GM12891 (cell line): ENCODE data around the gene ABRACL.

ENCODE experiments used
- PAX5 ChIP-seq: IDR thresholded peaks from 2 replicates; pipeline ENCODE4 v1.6.1; 2011; ENCODE audit warnings: low read length, moderate library complexity, mild to moderate bottlenecking; ENCODE audit not compliant: insufficient read depth, severe bottlenecking
- POLR2A ChIP-seq: IDR thresholded peaks from 2 replicates; pipeline ENCODE4 v1.6.1; 2011; ENCODE audit warnings: low read depth, low read length, control low read depth
- POLR2AphosphoS5 ChIP-seq: IDR thresholded peaks from 2 replicates; pipeline ENCODE4 v1.6.1; 2011; ENCODE audit warnings: low read depth, low read length, control low read depth
- SPI1 ChIP-seq: IDR thresholded peaks from 2 replicates; pipeline ENCODE4 v1.6.1; 2011; ENCODE audit warnings: low read depth, low read length, control low read depth
- TAF1 ChIP-seq: IDR thresholded peaks from 2 replicates; pipeline ENCODE4 v1.6.1; 2011; ENCODE audit warnings: low read depth, low read length, control low read depth

DNA sequence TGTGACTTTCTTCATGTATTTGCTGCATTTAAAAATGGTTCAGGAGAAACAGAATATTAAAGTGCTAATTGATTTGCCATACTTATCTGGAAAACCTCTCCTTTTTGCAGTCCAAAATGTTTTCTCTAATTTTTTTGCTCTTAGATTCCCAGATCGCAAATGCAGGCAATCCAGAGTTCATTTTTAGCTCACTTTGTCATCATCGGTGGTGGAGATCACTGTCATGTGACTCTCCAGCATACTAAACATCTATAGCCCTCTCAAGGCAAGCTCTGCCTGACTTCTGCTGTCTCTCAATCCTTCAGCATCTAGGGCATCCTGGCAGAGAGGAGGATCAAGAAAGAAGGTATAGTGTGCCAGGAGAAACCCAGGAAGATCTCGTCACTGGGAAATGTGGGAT, 24.8 kb downstream of the ABRACL start:
- TF ChIP-seq TAF1 (no peak), POLR2AphosphoS5 (no peak), POLR2A (no peak), SPI1 (no peak), PAX5 (no peak)
